SK-N-SH (cell line): ENCODE results near the gene GNG12. TPM values are rescaled to one million over a fixed set of nuclear protein-coding genes. Genes with fewer than 3 reads are reported as not detected.

Source experiments
- CTCF ChIA-PET: fragments of 300-600, 350-600 bp; formaldehyde crosslinking; extraction: SDS; loops from one replicate; lab custom pipeline; 2021; lab: Yijun Ruan, JAX
- POLR2A ChIA-PET: fragments of 350-600 bp; sonication (Branson Sonifier 250); formaldehyde crosslinking; extraction: SDS; loops from one replicate; lab custom pipeline; 2020; ENCODE audit warnings: antibody characterized with exemption, inconsistent platforms; lab: Yijun Ruan, JAX
- DNase-seq: peaks from one replicate; pipeline ENCODE4 v3.0.0; 2012
- H2AFZ ChIP-seq: fragments of 200-600 bp; sonication (generic); 2 replicates; pipeline ENCODE4 v1.8.1; 2016; ENCODE audit warnings: antibody characterized with exemption, mild to moderate bottlenecking, low read depth
- H3F3A ChIP-seq: fragments of 200-600 bp; sonication (generic); replicated peaks from 2 replicates; pipeline ENCODE3; 2016; ENCODE audit warnings: antibody characterized with exemption, mild to moderate bottlenecking; ENCODE audit not compliant: insufficient read depth
- H3K27ac ChIP-seq, 2 experiments: fragments of 200-500 bp in 1 of 2; fragments of 200-600 bp in 1 of 2; sonication (Bioruptor generic) in 1 of 2; sonication (generic), shearing (Covaris generic) in 1 of 2; 2 replicates each; pipeline versions ENCODE4 v1.5.1 to v1.6.1; 2014 to 2016; ENCODE audit warnings: low read depth in 2 of 2, inconsistent platforms in 1 of 2, low read length in 1 of 2, mild to moderate bottlenecking in 1 of 2, mixed read lengths in 1 of 2
- H3K27me3 ChIP-seq: fragments of 200-600 bp; sonication (generic), shearing (Covaris generic); 2 replicates; pipeline ENCODE4 v1.6.1; 2016; ENCODE audit warnings: mixed run types; ENCODE audit not compliant: insufficient read depth
- H3K36me3 ChIP-seq, 2 experiments: fragments of 200-500 bp in 1 of 2; fragments of 200-600 bp in 1 of 2; sonication (Bioruptor generic) in 1 of 2; sonication (generic) in 1 of 2; replicated peaks in 1 of 2; 2 replicates each; pipeline versions ENCODE3 to v1.5.1; 2014 to 2016; ENCODE audit warnings: low read length in 1 of 2, mild to moderate bottlenecking in 1 of 2; ENCODE audit not compliant: insufficient read depth in 2 of 2, control insufficient read depth in 1 of 2
- H3K4me1 ChIP-seq, 2 experiments: fragments of 200-500 bp in 1 of 2; fragments of 200-600 bp in 1 of 2; sonication (Bioruptor generic) in 1 of 2; sonication (generic), shearing (Covaris generic) in 1 of 2; 2 replicates each; pipeline versions ENCODE4 v1.5.1 to v1.6.1; 2014 to 2016; ENCODE audit warnings: low read depth in 1 of 2, low read length in 1 of 2, mixed run types in 1 of 2; ENCODE audit not compliant: insufficient read depth in 2 of 2, control insufficient read depth in 1 of 2
- H3K4me2 ChIP-seq: fragments of 200-600 bp; sonication (generic), shearing (Covaris generic); 2 replicates; pipeline ENCODE4 v1.6.1; 2017; ENCODE audit warnings: mixed run types
- H3K4me3 ChIP-seq, 2 experiments: fragments of 200-500 bp in 1 of 2; fragments of 200-600 bp in 1 of 2; sonication (Bioruptor generic) in 1 of 2; sonication (generic), shearing (Covaris generic) in 1 of 2; 2 replicates each; pipeline versions ENCODE4 v1.5.1 to v1.8.1; 2014 to 2016; ENCODE audit warnings: low read depth in 2 of 2, inconsistent platforms in 1 of 2, low read length in 1 of 2, mild to moderate bottlenecking in 1 of 2, mixed read lengths in 1 of 2, moderate library complexity in 1 of 2
- H3K79me2 ChIP-seq: fragments of 200-600 bp; sonication (generic); 2 replicates; pipeline ENCODE4 v1.8.1; 2017; ENCODE audit warnings: mild to moderate bottlenecking; ENCODE audit not compliant: insufficient read depth
- H3K9ac ChIP-seq: fragments of 200-600 bp; sonication (generic); 2 replicates; pipeline ENCODE4 v1.6.1; 2017; ENCODE audit warnings: mixed run types
- H3K9me2 ChIP-seq: fragments of 200-600 bp; sonication (generic); 2 replicates; pipeline ENCODE4 v1.6.1; 2017; ENCODE audit warnings: mixed run types
- H3K9me3 ChIP-seq: fragments of 200-600 bp; sonication (generic); 2 replicates; pipeline ENCODE4 v1.6.1; 2017; ENCODE audit warnings: mixed run types, mild to moderate bottlenecking, moderate library complexity
- H4K20me1 ChIP-seq: fragments of 200-600 bp; sonication (generic); 2 replicates; pipeline ENCODE4 v1.6.1; 2017; ENCODE audit warnings: mild to moderate bottlenecking, mixed run types; ENCODE audit not compliant: insufficient read depth
- CHD2 ChIP-seq: fragments of 150-350 bp; IDR thresholded peaks from 2 replicates; pipeline ENCODE4 v1.6.1; 2018; ENCODE audit warnings: low read length; ENCODE audit not compliant: partially characterized antibody
- EZH2phosphoT487 ChIP-seq: fragments of 200-600 bp; sonication (generic); IDR thresholded peaks from 2 replicates; pipeline ENCODE4 v1.6.1; 2017; ENCODE audit warnings: low read depth, mixed run types, mild to moderate bottlenecking, antibody characterized with exemption, moderate library complexity, borderline replicate concordance
- FOSL2 ChIP-seq: IDR thresholded peaks from 2 replicates; pipeline ENCODE4 v1.4.0; 2012; ENCODE audit warnings: low read depth, mild to moderate bottlenecking, moderate library complexity, borderline replicate concordance
- FOXJ3 ChIP-seq: sonication (generic); formaldehyde crosslinking; IDR thresholded peaks from 2 replicates; pipeline ENCODE4 v1.5.1; 2020; ENCODE audit warnings: mild to moderate bottlenecking, missing genetic modification reagents
- IRF3 ChIP-seq: fragments of 150-350 bp; IDR thresholded peaks from 2 replicates; pipeline ENCODE4 v1.6.1; 2016; ENCODE audit warnings: mild to moderate bottlenecking, low read depth, low read length
- JUND ChIP-seq: IDR thresholded peaks from 2 replicates; pipeline ENCODE4 v1.4.0; 2012
- MXI1 ChIP-seq: IDR thresholded peaks from 2 replicates; pipeline ENCODE4 v1.6.1; 2012; ENCODE audit warnings: mild to moderate bottlenecking, low read depth, low read length, improper control_type of control experiment
- POLR2AphosphoS5 ChIP-seq: IDR thresholded peaks from 2 replicates; pipeline ENCODE4 v1.6.1; 2012; ENCODE audit warnings: low read depth, low read length
- SIN3A ChIP-seq: IDR thresholded peaks from 2 replicates; pipeline ENCODE4 v1.6.1; 2012; ENCODE audit warnings: low read depth, mild to moderate bottlenecking, low read length, moderate library complexity, borderline replicate concordance
- YY1 ChIP-seq: IDR thresholded peaks from 2 replicates; pipeline ENCODE4 v1.4.0; 2012; ENCODE audit warnings: low read depth, mild to moderate bottlenecking
- WGBS: methylation state at CpG from one replicate; pipeline ENCODE4 v1.1.6; 2017; ENCODE audit warnings: low lambda C conversion rate; 5-methylcytosine and 5-hydroxymethylcytosine counted together
- polyA plus RNA-seq, 3 experiments: library from polyadenylated mRNA; depleted of rRNA; stranded (reverse); fragments of >200 nt; gene quantifications; 2 replicates each; pipeline ENCODE4 v1.2.3, GENCODE V29; 2012
- TF ChIP-seq, protein P1 (sequence below): IDR thresholded peaks from 2 replicates; pipeline ENCODE4 v1.6.1; 2012; ENCODE audit warnings: mild to moderate bottlenecking, low read depth, low read length, moderate library complexity
- TF ChIP-seq, protein P2 (sequence below): IDR thresholded peaks from 2 replicates; pipeline ENCODE4; 2012

Gene GNG12
- polyA plus RNA-seq, 1 of the 3 experiments (the other 2 are of a cell fraction) = 41.2 TPM

- TF ChIP-seq, protein P1, sequence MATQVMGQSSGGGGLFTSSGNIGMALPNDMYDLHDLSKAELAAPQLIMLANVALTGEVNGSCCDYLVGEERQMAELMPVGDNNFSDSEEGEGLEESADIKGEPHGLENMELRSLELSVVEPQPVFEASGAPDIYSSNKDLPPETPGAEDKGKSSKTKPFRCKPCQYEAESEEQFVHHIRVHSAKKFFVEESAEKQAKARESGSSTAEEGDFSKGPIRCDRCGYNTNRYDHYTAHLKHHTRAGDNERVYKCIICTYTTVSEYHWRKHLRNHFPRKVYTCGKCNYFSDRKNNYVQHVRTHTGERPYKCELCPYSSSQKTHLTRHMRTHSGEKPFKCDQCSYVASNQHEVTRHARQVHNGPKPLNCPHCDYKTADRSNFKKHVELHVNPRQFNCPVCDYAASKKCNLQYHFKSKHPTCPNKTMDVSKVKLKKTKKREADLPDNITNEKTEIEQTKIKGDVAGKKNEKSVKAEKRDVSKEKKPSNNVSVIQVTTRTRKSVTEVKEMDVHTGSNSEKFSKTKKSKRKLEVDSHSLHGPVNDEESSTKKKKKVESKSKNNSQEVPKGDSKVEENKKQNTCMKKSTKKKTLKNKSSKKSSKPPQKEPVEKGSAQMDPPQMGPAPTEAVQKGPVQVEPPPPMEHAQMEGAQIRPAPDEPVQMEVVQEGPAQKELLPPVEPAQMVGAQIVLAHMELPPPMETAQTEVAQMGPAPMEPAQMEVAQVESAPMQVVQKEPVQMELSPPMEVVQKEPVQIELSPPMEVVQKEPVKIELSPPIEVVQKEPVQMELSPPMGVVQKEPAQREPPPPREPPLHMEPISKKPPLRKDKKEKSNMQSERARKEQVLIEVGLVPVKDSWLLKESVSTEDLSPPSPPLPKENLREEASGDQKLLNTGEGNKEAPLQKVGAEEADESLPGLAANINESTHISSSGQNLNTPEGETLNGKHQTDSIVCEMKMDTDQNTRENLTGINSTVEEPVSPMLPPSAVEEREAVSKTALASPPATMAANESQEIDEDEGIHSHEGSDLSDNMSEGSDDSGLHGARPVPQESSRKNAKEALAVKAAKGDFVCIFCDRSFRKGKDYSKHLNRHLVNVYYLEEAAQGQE = no peak
- TF ChIP-seq CHD2 = peak; percentile 17
These were observed at the start of gene GNG12 (continued) for GRCh38 chr1:67832737-67833601.

- Histone ChIP-seq H3K9me2 (no peaks in the 10 kb centered on the region), H3K4me2 (no peak overlapping the region), H3K36me3 (no peaks in the 10 kb centered on the region), H3K4me3 (no peak overlapping the region), H3K4me1 (peaks cover 4 to 11% of the 10 kb centered on the region in 2 experiments; a peak in 2 of 4 replicates), H3F3A (peaks cover 21% of the 10 kb centered on the region), H4K20me1 (no peaks in the 10 kb centered on the region), H3K9me3 (no peaks in the 10 kb centered on the region), H3K27me3 (no peaks in the 10 kb centered on the region), H3K27ac (peak overlapping the region in 1 of 2 experiments; percentile 97; a peak in 2 of 4 replicates), H3K9ac (no peak overlapping the region), H2AFZ (no peak overlapping the region), H3K79me2 (no peaks in the 10 kb centered on the region)
- ChIA-PET POLR2A (no interaction called here), CTCF (interaction anchor here (0.8 kb wide), 1 partner anchor 20 kb away, joined by 4 read pairs; no protein-coding TSS in a partner anchor)
- DNase-seq = no peak
- TF ChIP-seq FOXJ3 (CRISPR knock-in tag) (no peak), SIN3A (no peak)
These were observed 49.1 kb upstream of the GNG12 start for GRCh38 chr1:67882196-67882958.

DNA sequence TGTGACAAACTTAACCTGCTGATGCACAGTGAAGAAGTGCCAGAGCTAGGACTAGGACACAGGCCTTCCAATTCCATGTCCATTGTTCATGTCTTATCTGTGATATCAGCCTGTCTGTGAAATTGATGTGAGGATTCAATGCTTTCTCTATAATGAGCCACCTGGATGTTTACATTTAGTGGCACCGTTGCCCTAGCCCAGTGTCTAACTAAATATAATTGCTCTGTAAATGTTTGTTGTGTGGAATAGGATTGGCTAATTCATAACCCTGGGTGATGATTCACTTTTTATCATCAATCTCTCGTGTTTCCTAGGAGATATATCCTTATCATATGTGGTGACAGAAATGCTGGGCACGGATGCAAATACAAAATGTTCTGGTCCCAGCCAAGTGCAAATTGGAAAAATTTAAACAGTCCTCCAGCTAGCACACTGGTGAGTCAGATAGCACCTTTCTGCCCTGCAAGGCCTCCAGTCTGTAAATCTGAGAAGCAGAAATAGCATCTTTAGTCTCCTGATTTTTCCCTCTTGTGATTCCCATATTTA lies 46.9 kb upstream of the GNG12 start:
- peak; percentile 46 for DNase-seq
- peak overlapping the region; percentile 15; the same call in 1 of the 2 replicates for H3K9ac ChIP-seq
- H3K9me3 ChIP-seq = no peaks in the 10 kb centered on the region
- no peaks in the 10 kb centered on the region for H3K79me2 ChIP-seq
- H3F3A ChIP-seq = peaks cover 21% of the 10 kb centered on the region
- H3K4me1 ChIP-seq = peaks cover 4 to 8% of the 10 kb centered on the region in 2 experiments; a peak in 2 of 4 replicates
- H3K27me3 ChIP-seq = no peaks in the 10 kb centered on the region
- POLR2A ChIA-PET = no interaction called here
- CTCF ChIA-PET = interaction anchor here (0.7 kb wide), 1 partner anchor 119 kb away, joined by 3 read pairs; no protein-coding TSS in a partner anchor
- H3K9me2 ChIP-seq = no peaks in the 10 kb centered on the region
- no peaks in the 10 kb centered on the region for H4K20me1 ChIP-seq
- no peak overlapping the region for H2AFZ ChIP-seq
- peak overlapping the region; percentile 5 for H3K4me2 ChIP-seq
- no peaks in the 10 kb centered on the region for H3K36me3 ChIP-seq
- H3K27ac ChIP-seq = peak overlapping the region; percentile 71 to 75
- 0% methylated on average over 3 of the region's 3 CpGs for WGBS
- no peak overlapping the region for H3K4me3 ChIP-seq
- TF ChIP-seq JUND (peak; percentile 85), IRF3 (no peak), CHD2 (no peak), POLR2AphosphoS5 (peak; percentile 25; the same call in 1 of the 2 replicates), EZH2phosphoT487 (no peak), YY1 (no peak), MXI1 (0 out of 2 replicates have a peak, but pooled peaks have one; percentile 21), FOSL2 (peak; percentile 78)
- TF ChIP-seq, protein P2, sequence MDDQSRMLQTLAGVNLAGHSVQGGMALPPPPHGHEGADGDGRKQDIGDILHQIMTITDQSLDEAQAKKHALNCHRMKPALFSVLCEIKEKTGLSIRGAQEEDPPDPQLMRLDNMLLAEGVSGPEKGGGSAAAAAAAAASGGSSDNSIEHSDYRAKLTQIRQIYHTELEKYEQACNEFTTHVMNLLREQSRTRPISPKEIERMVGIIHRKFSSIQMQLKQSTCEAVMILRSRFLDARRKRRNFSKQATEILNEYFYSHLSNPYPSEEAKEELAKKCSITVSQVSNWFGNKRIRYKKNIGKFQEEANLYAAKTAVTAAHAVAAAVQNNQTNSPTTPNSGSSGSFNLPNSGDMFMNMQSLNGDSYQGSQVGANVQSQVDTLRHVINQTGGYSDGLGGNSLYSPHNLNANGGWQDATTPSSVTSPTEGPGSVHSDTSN = peak; percentile 86
